Measurements from ENCODE around the gene PITHD1. TPM values are rescaled to one million over a fixed set of nuclear protein-coding genes. Genes with fewer than 3 reads are reported as not detected.

Gene PITHD1
- total RNA-seq, 1 donor from 2014 or later, result 37.3 TPM

- DNase-seq (ENCODE audit: low read depth), result no peak
- Histone ChIP-seq H3K9me3 (ENCODE audit: insufficient read depth, low read depth, low read length) (no peaks in the 10 kb centered on the region), H3K4me2 (ENCODE audit: low read length) (no peak overlapping the region), H3K27ac (ENCODE audit: low read depth, low read length) (no peak overlapping the region), H3K4me3 (ENCODE audit: insufficient read depth, low read depth, low read length) (no peak overlapping the region), H2AFZ (ENCODE audit: low read depth, low read length) (no peak overlapping the region), H4K20me1 (ENCODE audit: insufficient read depth, low read length) (no peaks in the 10 kb centered on the region), H3K4me1 (ENCODE audit: insufficient read depth, low read length) (no peaks in the 10 kb centered on the region), H3K36me3 (ENCODE audit: insufficient read depth, low read length) (peaks cover 2% of the 10 kb centered on the region), H3K79me2 (ENCODE audit: insufficient read depth, low read length) (no peaks in the 10 kb centered on the region), H3K27me3 (ENCODE audit: insufficient read depth, low read length) (no peaks in the 10 kb centered on the region), H3K9ac (ENCODE audit: low read length) (no peak overlapping the region)
- Mint-ChIP-seq H3K27me3 (ENCODE audit: low read depth, unreplicated experiment) (peaks cover 4% of the 10 kb centered on the region), H3K36me3 (ENCODE audit: low read depth, unreplicated experiment) (peaks cover 25% of the 10 kb centered on the region), H3K4me1 (ENCODE audit: low read depth, unreplicated experiment) (peaks cover 9% of the 10 kb centered on the region), H3K27ac (ENCODE audit: unreplicated experiment) (peak overlapping the region; percentile 3), H3K4me3 (ENCODE audit: unreplicated experiment) (no peak overlapping the region), H3K9me3 (ENCODE audit: unreplicated experiment) (no peaks in the 10 kb centered on the region)
- no peak for FAIRE-seq
- TF ChIP-seq EZH2 (IDR thresholded peaks at IDR 0.05; ENCODE audit: insufficient read depth, low read length), result no peak
- TF ChIP-seq, protein P1, sequence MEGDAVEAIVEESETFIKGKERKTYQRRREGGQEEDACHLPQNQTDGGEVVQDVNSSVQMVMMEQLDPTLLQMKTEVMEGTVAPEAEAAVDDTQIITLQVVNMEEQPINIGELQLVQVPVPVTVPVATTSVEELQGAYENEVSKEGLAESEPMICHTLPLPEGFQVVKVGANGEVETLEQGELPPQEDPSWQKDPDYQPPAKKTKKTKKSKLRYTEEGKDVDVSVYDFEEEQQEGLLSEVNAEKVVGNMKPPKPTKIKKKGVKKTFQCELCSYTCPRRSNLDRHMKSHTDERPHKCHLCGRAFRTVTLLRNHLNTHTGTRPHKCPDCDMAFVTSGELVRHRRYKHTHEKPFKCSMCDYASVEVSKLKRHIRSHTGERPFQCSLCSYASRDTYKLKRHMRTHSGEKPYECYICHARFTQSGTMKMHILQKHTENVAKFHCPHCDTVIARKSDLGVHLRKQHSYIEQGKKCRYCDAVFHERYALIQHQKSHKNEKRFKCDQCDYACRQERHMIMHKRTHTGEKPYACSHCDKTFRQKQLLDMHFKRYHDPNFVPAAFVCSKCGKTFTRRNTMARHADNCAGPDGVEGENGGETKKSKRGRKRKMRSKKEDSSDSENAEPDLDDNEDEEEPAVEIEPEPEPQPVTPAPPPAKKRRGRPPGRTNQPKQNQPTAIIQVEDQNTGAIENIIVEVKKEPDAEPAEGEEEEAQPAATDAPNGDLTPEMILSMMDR (IDR thresholded peaks at IDR 0.05; ENCODE audit: insufficient read depth, low read depth, low read length), result no peak
Observed at GRCh38 chr1:23807453-23807852, 29.2 kb downstream of the PITHD1 start.

GRCh38 chr1:23809751-23810171 lies 31.5 kb downstream of the PITHD1 start:
- Mint-ChIP-seq H3K4me3 (ENCODE audit: unreplicated experiment) (no peak overlapping the region), H3K27me3 (ENCODE audit: low read depth, unreplicated experiment) (peaks cover 4% of the 10 kb centered on the region), H3K27ac (ENCODE audit: unreplicated experiment) (no peak overlapping the region), H3K36me3 (ENCODE audit: low read depth, unreplicated experiment) (peaks cover 29% of the 10 kb centered on the region), H3K4me1 (ENCODE audit: low read depth, unreplicated experiment) (peaks cover 9% of the 10 kb centered on the region), H3K9me3 (ENCODE audit: unreplicated experiment) (no peaks in the 10 kb centered on the region)
- Histone ChIP-seq H3K9me3 (ENCODE audit: insufficient read depth, low read depth, low read length) (no peaks in the 10 kb centered on the region), H3K27me3 (ENCODE audit: insufficient read depth, low read length) (no peaks in the 10 kb centered on the region), H4K20me1 (ENCODE audit: insufficient read depth, low read length) (no peaks in the 10 kb centered on the region), H3K27ac (ENCODE audit: low read depth, low read length) (no peak overlapping the region), H3K4me2 (ENCODE audit: low read length) (no peak overlapping the region), H3K79me2 (ENCODE audit: insufficient read depth, low read length) (no peaks in the 10 kb centered on the region), H3K4me3 (ENCODE audit: insufficient read depth, low read depth, low read length) (no peak overlapping the region), H2AFZ (ENCODE audit: low read depth, low read length) (no peak overlapping the region), H3K36me3 (ENCODE audit: insufficient read depth, low read length) (peaks cover 2% of the 10 kb centered on the region), H3K4me1 (ENCODE audit: insufficient read depth, low read length) (no peaks in the 10 kb centered on the region), H3K9ac (ENCODE audit: low read length) (no peak overlapping the region)
- no peak for FAIRE-seq
- TF ChIP-seq, protein P1 (IDR thresholded peaks at IDR 0.05; ENCODE audit: insufficient read depth, low read depth, low read length), result peak; percentile 46
- no peak for TF ChIP-seq EZH2 (IDR thresholded peaks at IDR 0.05; ENCODE audit: insufficient read depth, low read length)
- peak; percentile 36 for DNase-seq (ENCODE audit: low read depth)

DNA sequence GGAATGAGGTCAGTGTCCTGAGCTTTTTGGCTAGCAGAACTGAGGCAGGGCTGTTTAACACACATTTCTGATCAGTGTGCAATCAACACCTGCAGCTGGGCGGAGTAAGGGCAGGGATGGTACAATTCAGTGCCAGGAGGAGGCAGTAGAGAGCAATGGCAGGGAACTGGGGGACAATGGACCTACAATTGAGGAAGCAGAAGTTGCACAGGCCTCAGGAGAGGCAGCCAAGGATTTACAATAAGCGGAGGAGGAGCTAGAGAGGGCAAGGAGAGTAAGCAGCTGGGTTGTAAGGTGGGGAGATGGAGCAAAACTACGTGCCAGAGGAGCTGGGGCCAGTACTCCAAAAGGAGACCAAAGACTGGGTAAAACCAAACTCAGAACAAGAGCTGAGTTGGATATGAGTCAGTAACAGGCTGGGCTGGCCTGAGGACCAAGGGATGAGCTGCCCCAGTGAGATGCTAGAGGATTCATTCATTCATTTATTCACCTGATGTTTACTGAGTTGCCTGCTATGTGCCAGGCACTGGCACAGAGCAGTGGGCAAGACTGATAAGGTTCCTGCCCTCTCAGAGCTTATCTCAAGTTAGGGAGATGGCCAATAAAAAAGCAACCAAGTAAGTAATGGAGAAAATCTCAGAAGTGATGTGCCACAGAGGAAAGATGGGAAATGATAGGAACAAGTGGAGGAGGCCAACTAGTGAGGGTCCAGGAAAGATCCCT lies 32.8 kb downstream of the PITHD1 start:
- DNase-seq (ENCODE audit: low read depth), result no peak
- H3K36me3 ChIP-seq (ENCODE audit: insufficient read depth, low read length), result peaks cover 2% of the 10 kb centered on the region

More for the DNA sequence above, 32.8 kb downstream of the PITHD1 start:
- H3K4me2 ChIP-seq (ENCODE audit: low read length), result no peak overlapping the region
- H3K27me3 ChIP-seq (ENCODE audit: insufficient read depth, low read length), result no peaks in the 10 kb centered on the region
- H3K27ac ChIP-seq (ENCODE audit: low read depth, low read length), result no peak overlapping the region
- H3K9me3 ChIP-seq (ENCODE audit: insufficient read depth, low read depth, low read length), result no peaks in the 10 kb centered on the region
- Mint-ChIP-seq H3K9me3 (ENCODE audit: unreplicated experiment) (no peaks in the 10 kb centered on the region), H3K27me3 (ENCODE audit: low read depth, unreplicated experiment) (peaks cover 4% of the 10 kb centered on the region), H3K4me3 (ENCODE audit: unreplicated experiment) (no peak overlapping the region), H3K36me3 (ENCODE audit: low read depth, unreplicated experiment) (peaks cover 25% of the 10 kb centered on the region), H3K27ac (ENCODE audit: unreplicated experiment) (peak overlapping the region; percentile 42), H3K4me1 (ENCODE audit: low read depth, unreplicated experiment) (peaks cover 9% of the 10 kb centered on the region)
- no peaks in the 10 kb centered on the region for H4K20me1 ChIP-seq (ENCODE audit: insufficient read depth, low read length)
- H3K9ac ChIP-seq (ENCODE audit: low read length), result no peak overlapping the region
- no peaks in the 10 kb centered on the region for H3K79me2 ChIP-seq (ENCODE audit: insufficient read depth, low read length)
- no peaks in the 10 kb centered on the region for H3K4me1 ChIP-seq (ENCODE audit: insufficient read depth, low read length)
- no peak for TF ChIP-seq EZH2 (IDR thresholded peaks at IDR 0.05; ENCODE audit: insufficient read depth, low read length)
- TF ChIP-seq, protein P1 (IDR thresholded peaks at IDR 0.05; ENCODE audit: insufficient read depth, low read depth, low read length), result peak; percentile 55
- no peak for FAIRE-seq
- H2AFZ ChIP-seq (ENCODE audit: low read depth, low read length), result no peak overlapping the region
- H3K4me3 ChIP-seq (ENCODE audit: insufficient read depth, low read depth, low read length), result no peak overlapping the region
